ENCODE results near the gene LPP.
A peak's percentile ranks its signal among the peaks of the same experiment; 100 is the strongest.

LPP gene

DNA sequence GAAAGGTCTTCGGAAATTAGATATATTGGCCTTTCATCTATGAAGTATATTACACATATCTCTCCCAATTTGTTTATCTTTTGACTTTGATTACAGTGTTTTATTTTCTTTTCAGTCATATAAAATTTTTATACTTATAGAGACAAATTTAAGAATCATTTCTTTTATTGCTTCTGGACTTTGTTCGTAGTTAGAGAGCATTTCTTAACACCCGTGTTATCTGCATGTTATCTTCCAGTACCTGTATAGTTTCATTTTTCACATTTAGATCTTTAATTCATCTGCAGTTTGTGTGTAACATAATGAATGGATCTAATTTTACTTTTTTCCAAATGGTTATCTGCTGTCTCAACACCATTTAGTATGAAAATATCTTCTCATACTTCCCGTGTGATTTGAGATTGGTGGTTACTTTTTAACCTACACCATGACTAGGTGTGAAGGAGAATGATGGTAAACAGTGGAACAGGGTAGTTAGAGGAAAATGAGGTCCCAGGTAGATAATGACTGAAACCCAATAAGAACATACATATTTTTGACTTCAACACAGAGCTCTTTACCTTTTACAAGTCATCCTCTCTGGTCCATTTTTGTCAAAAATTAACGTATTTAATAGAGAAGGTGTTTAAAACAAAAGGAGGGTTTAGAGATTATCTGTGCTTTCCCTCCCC, 99.3 kb downstream of the LPP start:
- no peak for DNase-seq (ENCODE audit: low spot score)

DNA sequence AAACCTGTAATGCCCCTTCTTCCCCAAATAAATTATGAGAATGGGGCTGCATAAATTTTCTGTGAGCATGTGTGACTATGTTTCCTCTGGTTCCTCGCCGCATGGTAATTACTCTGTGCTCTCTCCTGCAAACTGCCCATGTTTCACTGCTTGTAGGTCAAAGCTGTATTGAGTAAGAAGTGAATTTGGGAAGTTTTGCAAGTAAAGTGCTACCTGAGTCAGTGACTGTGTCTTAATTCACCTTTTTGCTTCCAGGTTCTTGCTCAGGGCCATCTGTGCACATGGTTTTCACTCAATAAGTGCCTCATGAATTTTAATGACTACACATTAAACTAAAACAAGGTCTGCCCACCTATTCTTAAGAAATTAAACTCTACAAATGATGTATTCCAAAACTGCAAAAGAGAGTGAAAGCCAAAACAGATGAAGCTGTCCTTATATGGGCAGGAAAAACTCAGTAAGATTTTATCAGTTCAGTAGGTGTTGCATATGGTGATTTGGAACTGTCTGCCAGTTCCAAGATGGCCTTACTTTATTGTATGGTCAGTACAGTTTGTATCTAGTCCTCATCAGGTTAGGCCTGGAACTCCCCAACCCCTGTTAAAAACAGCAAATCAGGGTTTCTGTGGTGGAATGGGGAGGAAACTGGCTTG, 100.0 kb downstream of the LPP start:
- no peak for DNase-seq (ENCODE audit: low spot score)

DNA sequence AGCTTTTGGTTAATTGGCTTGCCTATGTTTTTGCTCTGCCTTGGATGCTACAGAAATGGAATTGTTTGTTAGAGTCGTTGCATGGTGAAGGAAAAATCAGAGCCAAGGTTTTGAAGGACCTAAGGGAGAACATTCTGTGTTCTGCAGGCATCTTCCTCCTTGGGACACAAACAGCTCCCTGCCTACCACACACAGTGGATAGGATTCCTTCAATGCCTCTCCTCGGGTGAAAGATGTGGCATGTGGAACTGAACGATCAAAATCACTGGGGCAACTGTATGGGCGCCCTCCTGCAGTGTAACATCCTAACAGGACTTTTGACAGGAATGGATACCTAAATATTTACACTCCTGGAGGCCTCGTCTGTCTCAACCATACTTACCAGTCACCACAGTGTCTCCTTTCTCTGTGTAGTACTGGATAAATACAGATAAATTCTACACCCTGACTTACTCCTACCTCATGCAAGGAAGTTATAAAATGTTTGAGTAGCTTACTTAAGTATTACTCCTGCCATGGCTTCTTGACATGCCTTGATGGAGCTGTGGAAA, 100.6 kb downstream of the LPP start:
- DNase-seq (ENCODE audit: low spot score) = no peak

DNA sequence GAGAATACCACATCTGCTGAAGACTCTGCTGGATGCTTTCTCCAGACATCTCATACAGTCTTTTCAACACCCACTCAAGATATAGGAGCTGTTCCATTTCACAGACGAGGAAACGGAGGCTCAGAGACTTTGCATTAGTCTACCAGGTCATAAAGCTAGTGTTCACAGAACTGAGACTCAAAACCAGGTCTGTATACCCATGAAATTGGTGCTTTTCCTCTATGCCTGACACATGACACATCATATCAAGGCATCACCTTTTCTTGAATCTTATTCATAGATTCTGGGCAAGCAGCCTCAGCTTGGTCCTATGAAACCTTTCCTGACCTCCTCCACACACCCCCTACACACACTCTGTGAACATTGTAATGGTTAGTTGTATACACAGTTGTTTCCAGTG, 101.2 kb downstream of the LPP start:
- no peak for DNase-seq (ENCODE audit: low spot score)

DNA sequence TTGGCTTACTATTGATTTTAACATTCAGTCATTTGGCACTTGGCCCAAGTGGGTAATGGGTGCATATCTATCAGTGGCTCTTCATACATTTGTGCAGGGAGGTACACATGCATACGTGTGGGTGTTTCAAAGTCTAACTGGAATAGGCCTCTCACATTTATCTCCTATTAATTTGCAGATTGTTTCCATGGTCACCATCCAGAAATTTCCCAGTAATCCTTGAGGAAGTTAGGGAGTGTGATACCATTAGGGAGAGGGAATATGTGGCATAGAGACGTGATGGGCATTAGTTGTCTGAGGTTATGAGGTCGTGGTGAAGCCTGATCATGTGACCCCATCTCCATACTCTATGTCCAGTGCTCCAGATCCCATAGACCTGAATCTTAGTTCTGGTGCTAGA, 102.8 kb downstream of the LPP start:
- DNase-seq (ENCODE audit: low spot score) = no peak

DNA sequence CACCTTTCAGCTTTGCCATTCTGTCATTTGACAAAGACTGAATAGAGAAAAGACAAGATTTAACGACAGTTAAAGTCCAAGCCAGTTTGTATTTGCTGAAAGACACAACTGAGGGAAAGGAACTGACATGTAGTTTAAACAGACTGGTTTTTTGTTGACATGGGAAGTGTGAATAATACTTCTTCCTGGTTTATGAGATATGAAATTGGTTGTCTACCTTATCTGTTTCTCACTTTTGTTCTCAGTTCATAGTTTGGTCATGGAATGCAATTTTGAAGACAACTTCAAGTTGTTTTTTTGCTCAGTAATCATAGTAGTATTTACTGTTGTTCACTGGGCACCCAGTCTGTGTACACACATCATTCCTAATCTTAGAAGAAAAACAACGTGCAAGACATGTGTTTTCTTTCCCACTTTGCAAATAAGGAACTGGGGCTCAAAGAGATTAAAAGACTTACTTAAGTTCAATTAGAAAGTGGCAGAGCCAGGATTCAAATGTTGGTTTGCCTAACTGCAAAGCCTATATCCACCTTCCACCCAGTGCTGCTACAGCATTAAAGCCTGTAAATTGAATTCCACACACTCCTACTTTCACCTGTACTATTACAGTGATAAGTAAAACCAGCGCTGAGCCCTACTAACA, 103.5 kb downstream of the LPP start:
- DNase-seq (ENCODE audit: low spot score) = no peak

DNA sequence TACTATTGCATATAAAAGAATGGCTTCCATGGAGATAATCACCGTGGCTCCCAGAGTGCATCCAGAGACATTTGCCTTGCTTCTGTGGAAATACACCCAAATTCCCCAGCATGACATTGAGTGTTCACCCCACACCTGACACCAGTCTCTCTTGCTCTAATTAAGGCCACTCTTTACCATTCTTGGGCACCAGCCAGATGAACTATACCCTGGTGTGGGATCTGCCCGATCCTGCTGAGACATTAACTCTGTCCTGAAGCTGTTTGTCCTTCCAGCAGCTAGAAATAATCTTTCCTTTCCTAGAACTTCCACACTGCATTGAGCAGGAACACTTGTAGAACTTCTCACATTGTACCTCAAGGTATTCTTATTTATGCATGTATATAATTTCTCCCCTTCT, 105.2 kb downstream of the LPP start:
- DNase-seq (ENCODE audit: low spot score) = no peak

DNA sequence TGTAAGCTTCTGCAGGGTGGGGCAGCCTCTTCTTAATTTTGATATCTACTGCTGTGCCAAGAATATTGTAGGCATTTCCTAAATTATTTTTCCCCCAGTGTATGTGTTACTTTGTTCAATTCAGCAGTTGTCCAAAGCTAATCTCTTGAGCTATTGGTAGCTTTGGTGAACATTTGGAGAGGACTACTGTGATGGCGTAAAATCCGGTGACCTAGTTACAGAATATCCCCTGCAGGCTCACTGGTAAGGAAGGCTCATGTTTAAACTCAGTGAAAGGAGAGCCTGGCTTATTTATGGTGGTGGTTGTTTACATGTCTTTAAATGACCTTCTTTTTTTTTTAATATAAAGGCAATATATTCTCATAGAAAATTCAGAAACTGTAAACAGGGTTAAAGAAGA, 105.6 kb downstream of the LPP start:
- no peak for DNase-seq (ENCODE audit: low spot score)

DNA sequence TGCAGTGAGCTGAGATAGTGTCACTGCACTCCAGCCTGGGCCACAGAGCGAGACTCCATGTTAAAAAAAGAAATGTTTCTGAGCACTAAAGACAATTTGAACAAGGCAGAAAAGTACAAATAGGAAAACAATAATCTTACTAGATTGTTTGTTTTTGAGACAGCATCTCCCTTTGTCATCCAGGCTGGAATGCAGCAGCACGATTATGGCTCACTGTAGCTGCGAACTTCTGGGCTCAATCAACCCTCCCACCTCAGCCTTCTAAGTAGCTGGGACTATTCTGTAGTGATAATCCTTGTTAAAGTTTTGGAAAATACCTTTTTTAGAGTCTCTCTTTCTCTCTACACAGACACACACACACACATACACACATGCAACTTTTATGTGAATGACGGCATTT, 107.1 kb downstream of the LPP start:
- DNase-seq (ENCODE audit: low spot score) = no peak

DNA sequence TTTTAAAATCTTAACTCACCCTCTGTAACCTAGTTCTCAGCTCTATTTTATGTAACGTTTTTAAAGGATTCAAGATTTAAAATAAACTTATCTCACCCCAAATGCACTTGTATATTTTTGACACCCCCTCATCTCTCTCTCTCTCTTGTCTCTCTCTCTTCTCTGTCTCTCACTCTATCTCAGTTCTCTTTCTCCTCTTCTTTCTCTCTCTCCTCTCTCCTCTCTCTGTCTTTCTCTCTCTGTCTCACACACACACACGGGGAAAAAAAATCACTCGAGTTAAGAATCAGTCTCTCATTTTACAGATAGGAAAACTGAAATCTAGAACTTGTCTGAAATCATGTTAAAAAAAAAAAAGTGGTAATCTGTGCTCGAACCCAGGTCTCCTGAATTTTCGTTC, 108.5 kb downstream of the LPP start:
- DNase-seq (ENCODE audit: low spot score) = no peak

DNA sequence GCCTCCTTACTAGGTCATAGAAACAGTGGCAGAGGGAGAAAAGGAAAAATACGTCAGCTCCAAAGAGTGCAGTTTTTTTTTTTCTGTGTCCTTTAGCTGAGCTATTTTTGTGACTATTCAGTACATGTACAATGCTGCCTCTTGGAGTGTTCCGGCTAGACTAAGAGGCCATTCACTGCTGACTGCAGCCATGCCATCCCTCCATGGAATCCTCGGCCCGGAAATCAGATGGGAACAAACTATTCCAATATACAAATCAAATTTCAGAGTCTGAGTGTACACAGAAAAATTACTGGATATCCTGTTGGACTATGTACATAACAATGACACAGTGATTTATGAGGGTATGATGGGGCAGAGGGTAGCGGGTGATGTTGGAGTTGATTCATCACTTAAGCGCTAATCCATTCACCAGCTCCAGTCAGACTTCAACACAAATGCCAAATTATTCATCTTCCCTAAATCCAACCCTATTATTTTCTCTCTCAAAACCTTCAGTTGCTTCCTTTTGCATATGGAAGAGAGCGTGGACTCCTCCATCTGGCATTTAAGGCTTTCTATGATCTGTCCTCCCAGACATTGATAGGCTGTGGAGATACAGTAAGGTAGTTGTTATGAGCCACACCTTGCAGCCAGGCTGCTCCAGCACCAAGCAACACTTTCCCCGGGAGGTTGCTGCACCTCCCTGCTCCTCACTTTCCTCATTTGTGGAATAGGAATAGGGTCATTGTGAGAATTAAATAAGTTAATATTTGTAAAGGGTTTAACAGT, 109.1 kb downstream of the LPP start:
- no peak for DNase-seq (ENCODE audit: low spot score)

DNA sequence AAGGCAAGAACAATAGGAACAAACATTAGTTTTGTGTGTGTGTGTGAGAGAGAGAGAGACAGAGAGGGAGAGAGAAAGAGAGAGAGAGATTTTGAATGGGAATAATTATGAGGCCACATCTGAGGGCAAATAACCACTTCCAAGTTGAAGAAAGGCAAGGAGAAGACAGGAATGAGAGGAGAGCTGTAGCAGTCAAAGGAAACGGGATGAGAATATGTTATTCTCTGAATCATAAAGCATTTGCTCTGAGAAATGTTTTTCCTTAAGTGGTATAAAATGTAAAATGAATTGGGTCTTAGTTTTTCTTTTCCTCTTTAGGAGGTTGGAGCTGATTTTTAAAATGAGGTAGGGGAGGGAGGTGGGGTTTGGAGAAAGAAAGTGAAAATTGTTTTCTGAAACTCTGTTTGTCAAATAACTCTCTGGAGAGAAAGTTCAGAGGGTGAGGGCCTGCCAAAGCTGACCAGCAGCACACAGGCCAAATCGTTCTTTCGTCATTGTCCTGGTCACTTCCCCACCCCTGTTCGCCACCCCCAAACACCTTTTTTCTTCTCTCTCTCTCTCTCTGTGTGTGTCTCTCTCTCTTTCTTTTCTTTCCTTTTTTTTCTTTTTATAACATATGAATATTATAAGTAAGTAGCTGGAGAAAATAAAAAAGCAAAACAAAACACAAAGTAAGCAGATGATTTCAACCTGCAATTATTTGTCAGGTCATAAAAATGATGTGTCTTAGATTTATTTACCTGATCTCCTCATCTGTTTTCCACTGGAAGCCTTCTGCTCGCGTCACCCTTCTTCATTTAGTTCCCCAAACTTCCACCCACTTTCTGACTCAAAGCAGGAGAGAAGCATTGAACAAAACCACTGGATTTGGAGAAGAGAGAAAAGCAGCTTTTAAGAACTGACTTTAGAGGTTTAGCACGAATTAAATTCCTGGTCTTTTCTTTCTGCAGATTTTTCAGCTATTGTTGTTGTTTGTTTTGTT, 110.6 kb downstream of the LPP start:
- DNase-seq (ENCODE audit: low spot score) = no peak

DNA sequence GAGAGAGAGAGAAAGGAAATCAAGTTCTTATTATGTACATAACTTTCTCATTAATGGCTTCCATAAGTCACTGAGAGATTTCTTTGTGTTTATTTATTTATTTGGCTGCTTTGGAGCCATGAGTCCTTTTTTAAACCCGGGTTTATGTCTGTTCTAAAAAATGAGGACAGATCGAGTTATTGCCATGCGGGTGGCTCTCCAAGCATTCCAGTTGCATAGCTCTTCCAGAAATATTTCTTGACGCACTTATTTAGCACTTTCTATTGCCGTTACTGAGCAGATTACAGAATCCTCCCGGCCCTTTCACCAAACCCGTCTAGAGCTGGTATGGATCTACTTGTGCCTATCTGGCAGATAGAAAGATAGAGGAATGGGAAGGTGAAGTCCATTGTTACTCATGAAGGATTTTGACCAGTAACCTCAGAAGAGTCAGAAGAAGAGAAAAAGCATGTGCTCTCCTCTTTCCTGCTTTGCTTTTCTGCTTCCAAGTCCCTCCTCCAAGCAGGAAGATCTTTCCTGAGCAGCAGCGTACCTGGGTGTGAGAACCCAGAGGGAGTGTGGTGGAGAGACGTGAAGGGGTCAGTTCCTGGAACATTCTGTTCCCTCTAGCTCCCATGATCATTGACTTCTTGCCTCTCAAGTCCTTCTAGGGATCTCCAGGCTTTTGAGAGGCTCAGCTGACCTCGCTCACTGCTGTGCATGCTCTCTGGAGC, 112.8 kb downstream of the LPP start:
- no peak for DNase-seq (ENCODE audit: low spot score)

DNA sequence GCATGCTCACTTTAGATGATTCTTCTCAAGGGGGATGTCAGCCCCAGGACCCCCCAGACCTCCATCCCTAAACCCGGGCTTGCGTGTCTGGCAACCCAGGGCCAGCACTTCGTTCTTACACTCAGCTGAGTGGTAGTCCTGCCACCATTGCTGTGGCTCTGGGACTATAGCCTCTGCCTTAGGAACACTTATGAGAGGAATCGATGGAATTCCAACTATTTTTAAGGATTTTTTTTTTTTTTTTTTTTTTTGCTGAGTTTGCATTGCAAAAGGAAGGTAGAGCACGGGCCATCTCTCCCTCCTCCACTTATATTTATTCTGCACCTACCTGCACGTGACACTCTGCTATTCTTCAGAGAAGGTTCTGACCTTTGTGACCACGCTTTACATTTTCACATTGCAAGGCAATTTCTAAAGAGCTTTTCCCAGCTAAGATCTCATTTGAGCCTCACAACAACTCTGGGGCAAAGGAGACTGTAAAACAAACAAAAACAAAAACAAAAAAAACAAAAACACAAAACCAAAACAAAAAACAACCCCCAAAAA, 113.9 kb downstream of the LPP start:
- no peak for DNase-seq (ENCODE audit: low spot score)

DNA sequence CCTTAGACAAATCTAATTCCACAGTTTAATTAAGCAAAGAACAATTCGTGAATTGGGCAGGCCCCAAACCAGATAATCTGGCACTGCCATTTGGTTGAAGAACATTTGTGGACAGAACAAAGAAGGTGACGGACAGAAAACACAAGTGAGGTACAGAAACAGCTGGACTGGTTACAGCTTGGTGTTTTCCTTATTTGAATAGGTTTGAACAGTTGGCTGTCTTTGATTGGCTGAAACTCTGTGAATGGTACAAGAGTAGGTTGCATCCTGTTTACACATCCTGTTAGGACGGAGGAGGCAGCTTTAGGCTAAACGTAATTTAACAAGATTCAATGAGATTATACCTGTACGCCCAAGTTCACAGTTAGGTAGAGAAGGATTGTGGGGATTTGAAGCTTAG, 114.4 kb downstream of the LPP start:
- DNase-seq (ENCODE audit: low spot score) = no peak

DNA sequence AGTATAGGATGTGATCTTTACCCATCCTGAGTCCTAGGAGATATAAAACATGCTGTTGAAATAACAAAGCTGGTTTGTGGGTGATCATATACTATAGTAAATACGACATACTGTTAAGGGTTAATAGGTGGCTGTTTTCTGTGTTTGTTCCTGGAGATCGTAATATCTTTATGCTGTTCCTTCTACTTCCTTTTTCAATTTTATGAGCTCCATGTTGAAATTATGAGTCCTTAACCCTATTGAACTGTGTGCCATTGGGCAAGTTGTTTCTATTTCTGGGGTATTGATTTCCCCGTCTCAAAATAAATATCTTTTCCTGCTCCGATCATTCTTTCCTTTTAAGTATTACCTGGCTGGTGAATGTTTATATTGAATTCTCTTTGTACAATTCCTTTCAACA, 115.1 kb downstream of the LPP start:
- DNase-seq (ENCODE audit: low spot score) = no peak

DNA sequence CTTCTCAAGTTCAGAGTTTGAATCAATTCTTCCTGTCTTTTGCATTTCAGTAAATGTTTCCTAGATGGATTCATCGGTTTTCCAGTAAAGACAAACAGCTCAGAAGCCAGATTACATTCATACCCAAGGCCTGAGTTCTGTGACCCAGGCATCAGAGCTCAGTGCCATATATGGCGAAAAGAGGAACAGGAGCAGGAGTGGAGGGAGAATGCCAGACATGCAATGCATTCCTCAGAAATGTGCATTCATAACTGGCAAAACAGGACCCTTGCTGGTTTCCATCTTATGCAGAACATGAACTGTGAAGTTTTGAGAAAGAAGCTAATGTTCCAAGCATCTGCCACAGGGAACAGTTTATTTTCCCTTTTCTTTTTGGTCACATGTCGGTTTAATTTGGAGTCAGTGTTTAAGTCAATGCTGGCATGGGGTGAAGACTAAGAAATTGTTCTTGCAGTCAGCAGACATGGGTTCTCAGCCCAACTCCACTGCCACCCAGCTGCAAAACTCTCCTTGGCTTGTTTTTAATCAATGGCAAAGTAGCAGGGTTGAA, 116.5 kb downstream of the LPP start:
- DNase-seq (ENCODE audit: low spot score) = peak; percentile 64

DNA sequence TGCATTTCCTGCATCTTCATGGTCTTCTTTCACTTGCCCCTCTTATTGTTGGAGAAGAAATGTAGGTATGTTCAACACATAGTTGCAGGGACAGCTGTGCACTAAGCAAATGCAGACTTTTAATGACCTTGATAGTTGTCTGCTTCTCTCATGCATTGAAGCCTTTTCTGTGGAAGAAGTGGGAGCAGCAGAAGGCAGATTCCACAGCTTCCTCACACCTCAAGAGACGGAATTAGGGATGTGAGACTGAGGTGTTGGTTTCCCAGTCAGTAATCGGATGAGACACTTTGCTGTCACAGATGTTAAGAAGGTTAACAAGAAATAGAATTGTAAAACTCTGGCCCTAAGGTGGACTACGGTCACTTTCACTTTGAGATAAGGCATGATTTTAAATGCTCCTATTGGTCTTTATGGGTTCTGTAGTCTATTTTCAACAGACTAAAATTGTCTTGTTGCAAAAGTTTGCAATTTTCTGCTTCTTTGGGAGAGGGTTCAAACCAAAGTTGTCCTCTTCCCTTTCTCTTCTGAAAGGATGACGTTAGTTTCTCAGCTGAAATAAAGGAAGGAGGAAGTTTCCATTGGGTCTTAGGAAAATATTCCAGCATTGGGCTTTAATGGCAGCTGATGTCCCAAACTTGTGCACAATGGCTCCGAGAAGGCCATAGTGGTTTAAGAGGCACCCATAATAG, 117.4 kb downstream of the LPP start:
- no peak for DNase-seq (ENCODE audit: low spot score)

Data from hepatic stellate cell (primary cell).